Trophoblast cell (in vitro differentiated cells and primary cell): ENCODE measurements around the gene PSG2.
"Not testable (repeated sequence)": the region's sequence is repeated elsewhere in the genome, so short reads cannot be mapped to it uniquely, and the experiment has no call there.

Experiments
- DNase-seq, 2 donors: peaks; one replicate each; pipeline ENCODE4 v3.0.0-alpha.2; 2016
- H2AFZ ChIP-seq: 2 replicates; pipeline ENCODE4 v1.6.1; 2013; ENCODE audit warnings: low read length, moderate library complexity, mild to moderate bottlenecking; ENCODE audit not compliant: insufficient read depth, poor library complexity
- H2AK5ac ChIP-seq: 2 replicates; pipeline ENCODE4 v1.6.1; 2013; ENCODE audit warnings: mild to moderate bottlenecking, low read length
- H2BK120ac ChIP-seq: 2 replicates; pipeline ENCODE4 v1.6.1; 2013; ENCODE audit warnings: low read length, mild to moderate bottlenecking, moderate library complexity; ENCODE audit not compliant: insufficient read depth, poor library complexity
- H2BK12ac ChIP-seq: 2 replicates; pipeline ENCODE4 v1.6.1; 2013; ENCODE audit warnings: mild to moderate bottlenecking, low read length, moderate library complexity
- H2BK5ac ChIP-seq: 2 replicates; pipeline ENCODE4 v1.6.1; 2013; ENCODE audit warnings: low read length, low read depth, moderate library complexity, mild to moderate bottlenecking; ENCODE audit not compliant: poor library complexity
- H3K14ac ChIP-seq: 2 replicates; pipeline ENCODE4 v1.6.1; 2013; ENCODE audit warnings: mild to moderate bottlenecking, low read length
- H3K18ac ChIP-seq: 2 replicates; pipeline ENCODE4 v1.6.1; 2013; ENCODE audit warnings: mild to moderate bottlenecking, low read length
- H3K23ac ChIP-seq: 2 replicates; pipeline ENCODE4 v1.6.1; 2013; ENCODE audit warnings: low read length
- H3K27ac ChIP-seq: 2 replicates; pipeline ENCODE4 v1.5.1; 2013; ENCODE audit warnings: low read depth, mild to moderate bottlenecking, inconsistent platforms, low read length, moderate library complexity
- H3K27me3 ChIP-seq: 2 replicates; pipeline ENCODE4 v1.6.1; 2013; ENCODE audit warnings: inconsistent platforms, mild to moderate bottlenecking, low read length, moderate library complexity; ENCODE audit not compliant: insufficient read depth
- H3K36me3 ChIP-seq, 2 experiments: 1 replicate in 1 of 2; 2 replicates in 1 of 2; pipeline ENCODE4 v1.6.1; 2013; ENCODE audit warnings: low read length in 2 of 2, mild to moderate bottlenecking in 2 of 2, moderate library complexity in 1 of 2; ENCODE audit not compliant: insufficient read depth in 2 of 2, control insufficient read depth in 1 of 2
- H3K4ac ChIP-seq: 2 replicates; pipeline ENCODE4 v1.6.1; 2013; ENCODE audit warnings: low read depth, mild to moderate bottlenecking, low read length, moderate library complexity
- H3K4me1 ChIP-seq, 2 experiments: 1 replicate in 1 of 2; 2 replicates in 1 of 2; pipeline ENCODE4 v1.6.1; 2013; ENCODE audit warnings: low read length in 2 of 2, mild to moderate bottlenecking in 2 of 2, moderate library complexity in 1 of 2; ENCODE audit not compliant: insufficient read depth in 2 of 2, control insufficient read depth in 1 of 2
- H3K4me2 ChIP-seq: 2 replicates; pipeline ENCODE4 v1.6.1; 2013; ENCODE audit warnings: inconsistent platforms, mild to moderate bottlenecking, low read length, moderate library complexity
- H3K4me3 ChIP-seq: 2 replicates; pipeline ENCODE4 v1.5.1; 2013; ENCODE audit warnings: mild to moderate bottlenecking, low read depth, low read length, inconsistent platforms
- H3K79me1 ChIP-seq: one replicate; pipeline ENCODE4 v1.6.1; 2013; ENCODE audit warnings: low read length
- H3K79me2 ChIP-seq: 2 replicates; pipeline ENCODE4 v1.6.1; 2013; ENCODE audit warnings: low read length, mild to moderate bottlenecking; ENCODE audit not compliant: control insufficient read depth, insufficient read depth, poor library complexity
- H3K9ac ChIP-seq: 2 replicates; pipeline ENCODE4 v1.6.1; 2013; ENCODE audit warnings: mild to moderate bottlenecking, low read length
- H3K9me3 ChIP-seq: 2 replicates; pipeline ENCODE4 v1.6.1; 2013; ENCODE audit warnings: low read depth, mild to moderate bottlenecking, control low read depth, inconsistent platforms, low read length; ENCODE audit not compliant: insufficient read depth
- H4K12ac ChIP-seq: 2 replicates; pipeline ENCODE4 v1.6.1; 2013; ENCODE audit warnings: low read depth, mild to moderate bottlenecking, low read length, moderate library complexity
- H4K8ac ChIP-seq: 2 replicates; pipeline ENCODE4 v1.6.1; 2013; ENCODE audit warnings: low read depth, mild to moderate bottlenecking, low read length, moderate library complexity
- H4K91ac ChIP-seq: one replicate; pipeline ENCODE4 v1.6.1; 2013; ENCODE audit warnings: low read depth, mild to moderate bottlenecking, low read length, moderate library complexity
- WGBS: extraction: QIAGEN DNeasy Blood & Tissue Kit; methylation state at CpG from one replicate; pipeline ENCODE4 v1.1.7; 2013; ENCODE audit warnings: missing lambda C conversion rate; ENCODE audit not compliant: insufficient read length, insufficient coverage; ENCODE audit errors: extremely low coverage; 5-methylcytosine and 5-hydroxymethylcytosine counted together

The PSG2 gene

DNA sequence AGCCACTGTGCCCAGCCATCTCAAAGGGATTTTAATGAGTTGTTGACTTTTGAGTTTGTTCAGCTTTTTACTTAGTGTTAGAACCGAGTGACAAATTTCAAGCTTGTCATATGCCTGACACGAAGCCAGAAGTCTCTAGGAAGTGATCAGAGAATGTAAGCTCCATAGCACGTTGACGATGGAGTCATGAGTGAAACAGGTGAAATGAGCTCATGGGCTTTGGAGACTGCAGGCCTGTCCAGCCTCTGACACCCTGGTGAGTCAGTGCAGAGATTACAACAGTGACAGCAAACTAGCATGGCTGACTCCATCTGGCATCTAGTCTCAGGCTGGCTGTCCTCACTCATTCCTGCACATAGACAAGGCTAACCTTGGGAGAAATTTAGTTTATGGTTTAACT is 60.9 kb downstream of the PSG2 start:
- not testable (repeated sequence) for H2BK5ac ChIP-seq, H4K8ac ChIP-seq, H2AFZ ChIP-seq, H4K91ac ChIP-seq, H3K23ac ChIP-seq, H3K36me3 ChIP-seq, H3K27ac ChIP-seq, H3K9ac ChIP-seq, H2BK120ac ChIP-seq, H3K4me1 ChIP-seq, H3K4me3 ChIP-seq, H3K4ac ChIP-seq, H2BK12ac ChIP-seq, H3K79me2 ChIP-seq, H3K79me1 ChIP-seq, H3K18ac ChIP-seq, H2AK5ac ChIP-seq, H3K14ac ChIP-seq, H3K4me2 ChIP-seq, H3K27me3 ChIP-seq, H4K12ac ChIP-seq
- peak; percentile 91 to 92 for DNase-seq
- no CpG with 5 or more reads among the region's 4 CpGs for WGBS
- H3K9me3 ChIP-seq: peaks cover 16% of the 10 kb centered on the region

DNA sequence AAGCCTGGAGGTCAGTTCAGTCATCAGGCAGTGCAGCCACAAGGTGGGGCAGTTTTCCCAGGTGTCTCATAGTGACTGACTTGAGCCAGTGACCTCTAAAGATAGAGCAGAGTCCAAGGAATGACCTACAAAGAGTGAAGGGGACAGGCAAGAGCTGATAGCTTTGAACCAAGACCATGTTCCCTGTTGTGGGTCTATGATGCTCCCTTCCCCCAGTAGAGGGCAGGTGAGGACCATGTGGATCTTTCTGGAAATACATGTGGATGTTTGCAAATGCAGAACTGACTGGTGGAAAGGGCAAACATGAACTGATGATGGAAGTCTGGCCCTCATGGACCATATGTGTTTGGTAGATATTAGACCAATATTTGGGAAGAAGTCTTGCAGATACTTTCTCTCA is 62.9 kb downstream of the PSG2 start:
- H2BK5ac ChIP-seq, H3K27ac ChIP-seq, H3K4me2 ChIP-seq, H3K4ac ChIP-seq, H2AFZ ChIP-seq, H4K8ac ChIP-seq, H3K14ac ChIP-seq, H3K27me3 ChIP-seq, H2BK12ac ChIP-seq, H3K4me3 ChIP-seq, H4K91ac ChIP-seq, H3K9ac ChIP-seq, H4K12ac ChIP-seq, H2BK120ac ChIP-seq, H3K79me2 ChIP-seq, H2AK5ac ChIP-seq, H3K36me3 ChIP-seq, H3K4me1 ChIP-seq, H3K18ac ChIP-seq, H3K79me1 ChIP-seq, H3K23ac ChIP-seq: not testable (repeated sequence)
- peaks cover 19% of the 10 kb centered on the region for H3K9me3 ChIP-seq
- peak in 1 of 2 donors; percentile 49 for DNase-seq
